Gastrocnemius medialis (tissue), 4 donors: ENCODE results near the gene ASIC4. TPM values are rescaled to one million over a fixed set of nuclear protein-coding genes. Genes with fewer than 3 reads are reported as not detected.

Source experiments
- ATAC-seq, 2 donors: fragments of 150-250 bp; one replicate each; pipeline ENCODE4 v1.9.1; 2016
- DNase-seq, 2 donors: peaks; one replicate each; pipeline ENCODE4 v3.0.0-alpha.2; 2019
- H3K27ac ChIP-seq, 4 donors: fragments of 200-600 bp; sonication (generic); 1 replicate in 1 of 4; 2 replicates in 3 of 4; pipeline ENCODE4 v1.5.1; 2016 to 2018; ENCODE audit warnings: mild to moderate bottlenecking in 2 of 4, moderate library complexity in 1 of 4
- H3K27me3 ChIP-seq, 3 donors: fragments of 200-600 bp; sonication (generic) in 2 of 3; 1 replicate in 1 of 3; 2 replicates in 2 of 3; pipeline versions ENCODE4 v1.5.1 to v1.6.0; 2016 to 2019; ENCODE audit warnings: mild to moderate bottlenecking in 1 of 3, moderate library complexity in 1 of 3
- H3K36me3 ChIP-seq, 2 donors: fragments of 200-600 bp; sonication (generic) in 1 of 2; one replicate each; pipeline ENCODE4 v1.5.1; 2017 to 2018
- H3K4me1 ChIP-seq, 2 donors: fragments of 200-600 bp; sonication (generic) in 1 of 2; one replicate each; pipeline ENCODE4 v1.5.1; 2016 to 2017; ENCODE audit warnings: mild to moderate bottlenecking in 2 of 2
- H3K4me3 ChIP-seq, 4 donors: fragments of 200-600 bp; sonication (generic) in 3 of 4; 1 replicate in 1 of 4; 2 replicates in 3 of 4; pipeline ENCODE4 v1.5.1; 2016 to 2019; ENCODE audit warnings: mild to moderate bottlenecking in 2 of 4
- H3K9me3 ChIP-seq, 3 donors: fragments of 200-600 bp; sonication (generic) in 2 of 3; 1 replicate in 1 of 3; 2 replicates in 2 of 3; pipeline ENCODE4 v1.5.1; 2016 to 2019
- CTCF ChIP-seq, 5 experiments: fragments of 450-650 bp in 3 of 5; fragments of 200-600 bp in 2 of 5; sonication (generic) in 2 of 5; IDR thresholded peaks in 4 of 5; conservative IDR thresholded peaks in 1 of 5; 1 replicate in 4 of 5; 2 replicates in 1 of 5; pipeline ENCODE4 v1.5.1; 2016 to 2019; ENCODE audit warnings: antibody characterized with exemption in 5 of 5, mild to moderate bottlenecking in 3 of 5, moderate library complexity in 3 of 5
- POLR2A ChIP-seq, 2 donors: fragments of 450-650 bp; IDR thresholded peaks; one replicate each; pipeline ENCODE4 v1.6.1; 2017; ENCODE audit warnings: antibody characterized with exemption in 2 of 2, mild to moderate bottlenecking in 2 of 2, moderate library complexity in 2 of 2
- in situ Hi-C, 4 donors: fragments of 200-750 bp; cut with MboI; loops; one replicate each; pipeline versions ENCODE4 v1.15.0 to v1.8.0; 2017; ENCODE audit warnings: low sequenced_read_pairs in 4 of 4
- intact Hi-C: fragments of 100-400 bp; cut with DNase I; formaldehyde crosslinking; loops from one replicate; pipeline ENCODE4 v1.15.1; 2023; ENCODE audit warnings: low total_unique reads
- total RNA-seq, 4 donors: library from RNA; depleted of rRNA; stranded (reverse); fragments of >200 nt; gene quantifications; one replicate each; pipeline versions ENCODE4 v1.1.0 to v1.2.3, GENCODE V29; 2016

ASIC4 gene
- total RNA-seq, 4 donors from 2014 or later: 0.11 TPM; not detected in 3

DNA sequence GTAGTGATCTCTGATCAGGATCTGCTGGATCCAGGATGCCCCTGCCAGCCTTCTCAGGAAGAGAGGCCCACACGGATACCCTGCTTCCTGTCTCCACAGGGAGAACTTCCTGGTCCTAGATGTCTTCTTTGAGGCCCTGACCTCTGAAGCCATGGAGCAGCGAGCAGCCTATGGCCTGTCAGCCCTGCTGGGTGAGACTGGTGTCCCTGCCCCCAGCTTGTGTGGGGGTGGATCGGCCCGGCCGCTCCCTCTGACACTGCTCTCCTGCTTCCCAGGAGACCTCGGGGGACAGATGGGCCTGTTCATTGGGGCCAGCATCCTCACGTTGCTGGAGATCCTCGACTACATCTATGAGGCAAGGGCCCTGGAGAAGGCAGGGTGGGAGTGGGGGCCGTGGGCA, 22.7 kb downstream of the ASIC4 start:
- no peak for DNase-seq
- ATAC-seq: no peak
- in situ Hi-C loops: loop anchor here in 2 of 4 donors (10.0 to 25.0 kb wide), 2 partner anchors 108 to 250 kb away; partner anchors contain the start of gene DNAJB2 (in 1 of the 2)
- TF ChIP-seq CTCF (IDR thresholded peaks at IDR 0.05 in 4 of 5, conservative IDR thresholded peaks at IDR 0.05 in 1 of 5): no peak
- no peak for TF ChIP-seq POLR2A (IDR thresholded peaks at IDR 0.05)
- Histone ChIP-seq H3K4me1 (peaks cover 0 to 7% of the 10 kb centered on the region in 2 donors), H3K4me3 (no peak overlapping the region), H3K27ac (no peak overlapping the region), H3K27me3 (no peaks in the 10 kb centered on the region), H3K9me3 (no peaks in the 10 kb centered on the region), H3K36me3 (peaks cover 0 to 23% of the 10 kb centered on the region in 2 donors)
- intact Hi-C loops: loop anchor here (10.0 kb wide), 1 partner anchor 242 kb away; no protein-coding TSS in a partner anchor

GRCh38 chr2:219537657-219538488, 23.6 kb downstream of the ASIC4 start:
- no peak for TF ChIP-seq POLR2A (IDR thresholded peaks at IDR 0.05)
- no peak for TF ChIP-seq CTCF (IDR thresholded peaks at IDR 0.05 in 4 of 5, conservative IDR thresholded peaks at IDR 0.05 in 1 of 5)
- in situ Hi-C loops: loop anchor here in 2 of 4 donors (10.0 to 25.0 kb wide), 2 partner anchors 107 to 251 kb away; partner anchors contain the start of gene DNAJB2 (in 1 of the 2)

GRCh38 chr2:219538504-219538951, 24.2 kb downstream of the ASIC4 start:
- Histone ChIP-seq H3K27me3 (no peaks in the 10 kb centered on the region), H3K9me3 (no peaks in the 10 kb centered on the region), H3K4me3 (no peak overlapping the region), H3K27ac (no peak overlapping the region), H3K36me3 (peaks cover 0 to 23% of the 10 kb centered on the region in 2 donors), H3K4me1 (peaks cover 10 to 19% of the 10 kb centered on the region in 2 donors)
- DNase-seq (no peak), ATAC-seq (no peak)
- in situ Hi-C loops: loop anchor here in 2 of 4 donors (10.0 to 25.0 kb wide), 2 partner anchors 106 to 251 kb away; partner anchors contain the start of gene DNAJB2 (in 1 of the 2)
- intact Hi-C loops: loop anchor here (10.0 kb wide), 1 partner anchor 244 kb away; no protein-coding TSS in a partner anchor
- TF ChIP-seq POLR2A (IDR thresholded peaks at IDR 0.05) (no peak), CTCF (IDR thresholded peaks at IDR 0.05 in 4 of 5, conservative IDR thresholded peaks at IDR 0.05 in 1 of 5) (no peak)

More at GRCh38 chr2:219537657-219538488, 23.6 kb downstream of the ASIC4 start:
- Histone ChIP-seq H3K36me3 (peaks cover 0 to 23% of the 10 kb centered on the region in 2 donors), H3K4me1 (peaks cover 7 to 16% of the 10 kb centered on the region in 2 donors), H3K27me3 (no peaks in the 10 kb centered on the region), H3K9me3 (no peaks in the 10 kb centered on the region), H3K4me3 (no peak overlapping the region), H3K27ac (no peak overlapping the region)
- intact Hi-C loops: loop anchor here (10.0 kb wide), 1 partner anchor 243 kb away; no protein-coding TSS in a partner anchor
- ATAC-seq: no peak
- DNase-seq: no peak

GRCh38 chr2:219538956-219539788, 24.9 kb downstream of the ASIC4 start:
- no peaks in the 10 kb centered on the region for H3K9me3 ChIP-seq
- H3K4me1 ChIP-seq: peaks cover 13 to 23% of the 10 kb centered on the region in 2 donors
- peaks cover 0 to 23% of the 10 kb centered on the region in 2 donors for H3K36me3 ChIP-seq
- in situ Hi-C loops (loop anchor here in 2 of 4 donors (10.0 to 25.0 kb wide), 2 partner anchors 106 to 252 kb away; partner anchors contain the start of gene DNAJB2 (in 1 of the 2)), intact Hi-C loops (loop anchor here (10.0 kb wide), 1 partner anchor 244 kb away; no protein-coding TSS in a partner anchor)
- ATAC-seq (no peak), DNase-seq (no peak)
- H3K4me3 ChIP-seq: no peak overlapping the region
- no peak overlapping the region for H3K27ac ChIP-seq
- TF ChIP-seq POLR2A (IDR thresholded peaks at IDR 0.05) (no peak), CTCF (IDR thresholded peaks at IDR 0.05 in 4 of 5, conservative IDR thresholded peaks at IDR 0.05 in 1 of 5) (no peak)
- no peaks in the 10 kb centered on the region for H3K27me3 ChIP-seq
